Gastroesophageal sphincter (tissue), 3 donors: Measurements from ENCODE around the gene SLC35F3.

Source experiments
- CTCF ChIP-seq, 4 experiments: fragments of 200-600 bp in 2 of 4; fragments of 450-650 bp in 2 of 4; sonication (generic) in 1 of 4; IDR thresholded peaks; one replicate each; pipeline ENCODE4 v1.5.1; 2017 to 2019; ENCODE audit warnings: antibody characterized with exemption in 4 of 4, mild to moderate bottlenecking in 2 of 4, moderate library complexity in 2 of 4
- POLR2A ChIP-seq, 2 donors: fragments of 450-650 bp; IDR thresholded peaks; one replicate each; pipeline ENCODE4 v1.6.1; 2017; ENCODE audit warnings: antibody characterized with exemption in 2 of 2, mild to moderate bottlenecking in 2 of 2, moderate library complexity in 1 of 2
- POLR2AphosphoS5 ChIP-seq: sonication (generic); formaldehyde crosslinking; IDR thresholded peaks from one replicate; pipeline ENCODE4 v1.6.1; 2017; ENCODE audit warnings: antibody characterized with exemption

DNA sequence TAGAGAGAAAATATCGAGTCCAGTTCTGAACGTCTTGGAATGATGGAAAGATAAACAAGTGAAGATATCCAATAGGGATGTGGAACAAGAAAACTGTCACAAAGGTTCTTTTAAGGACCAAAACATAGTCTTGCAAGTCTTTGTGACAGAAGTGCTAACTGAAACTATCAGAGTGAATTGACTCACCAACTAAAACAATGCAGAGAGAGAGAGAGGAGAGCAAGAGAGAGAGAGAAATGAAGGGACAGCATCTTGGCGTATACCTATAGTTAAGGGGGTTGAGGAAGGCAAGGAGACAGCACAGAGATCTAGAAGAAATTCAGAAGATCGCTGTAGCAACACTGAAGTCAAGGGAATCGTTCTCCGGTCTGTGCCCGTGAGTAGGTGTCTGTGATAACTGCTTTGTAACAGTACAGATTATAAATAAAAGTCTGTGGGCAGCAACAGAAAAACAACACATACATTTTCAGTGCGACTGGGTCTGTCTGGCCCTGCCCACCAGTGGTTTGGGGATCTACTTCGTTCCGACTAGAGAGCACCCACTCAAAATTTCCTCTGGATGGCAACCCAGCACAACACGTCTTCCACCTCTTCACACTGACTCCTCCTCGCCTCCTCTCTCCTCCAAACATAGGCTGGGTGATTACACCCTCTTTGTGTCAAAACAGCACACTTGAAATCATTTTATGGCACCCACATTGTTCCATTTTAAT is 464.0 kb downstream of the SLC35F3 start:
- no peak for TF ChIP-seq CTCF (IDR thresholded peaks at IDR 0.05)
- no peak for TF ChIP-seq POLR2AphosphoS5
- TF ChIP-seq POLR2A (IDR thresholded peaks at IDR 0.05), result no peak
